PC-3 (cell line): Measurements from ENCODE around the gene TMEM201. TPM values are rescaled to one million over a fixed set of nuclear protein-coding genes. Genes with fewer than 3 reads are reported as not detected.

ENCODE experiments used
- ATAC-seq: fragments of 200-7000 bp; cut with Tn5 transposase; 2 replicates; pipeline ENCODE4 v1.9.1; 2020; ENCODE audit warnings: mild to moderate bottlenecking, moderate library complexity
- BruUV-seq: library from RNA; stranded (reverse); fragments of 400-500 nt; replicated peaks from 2 replicates; lab custom pipeline; 2021; lab: Mats Ljungman, UMichigan
- CTCF ChIA-PET: fragments of 300-600 bp; sonication (Branson Sonifier 250); formaldehyde crosslinking; loops from one replicate; lab custom pipeline; 2022; ENCODE audit warnings: antibody characterized with exemption; lab: Charles Lee
- POLR2A ChIA-PET: fragments of 300-600 bp; sonication (Branson Sonifier 250); formaldehyde crosslinking; loops from one replicate; lab custom pipeline; 2022; ENCODE audit warnings: antibody characterized with exemption; ENCODE audit not compliant: unreplicated experiment; lab: Charles Lee
- DNase-seq: peaks from one replicate; pipeline ENCODE4 v3.0.0-alpha.2; 2015
- H2AFZ ChIP-seq: fragments of 300-600 bp; sonication (generic); 2 replicates; pipeline ENCODE4 v1.6.0; 2016; ENCODE audit warnings: antibody characterized with exemption, low read length
- H3F3A ChIP-seq: fragments of 300-600 bp; sonication (generic); one replicate; pipeline ENCODE4 v1.6.0; 2017; ENCODE audit warnings: antibody characterized with exemption, low read length, control low read depth, mild to moderate bottlenecking; ENCODE audit not compliant: unreplicated experiment
- H3K27ac ChIP-seq: fragments of 300-600 bp; sonication (generic); 2 replicates; pipeline ENCODE4 v1.5.1; 2016; ENCODE audit warnings: mild to moderate bottlenecking, low read length
- H3K27me3 ChIP-seq: fragments of 300-600 bp; sonication (generic); 2 replicates; pipeline ENCODE4 v1.6.1; 2016; ENCODE audit warnings: low read length, mixed read lengths
- H3K36me3 ChIP-seq: fragments of 300-600 bp; sonication (generic); 2 replicates; pipeline ENCODE4 v1.6.1; 2016; ENCODE audit warnings: low read depth, mixed run types, low read length, mixed read lengths
- H3K4me1 ChIP-seq: fragments of 300-600 bp; sonication (generic); 2 replicates; pipeline ENCODE4 v1.5.1; 2016; ENCODE audit warnings: low read length; ENCODE audit not compliant: insufficient read depth
- H3K4me2 ChIP-seq: fragments of 300-600 bp; sonication (generic); 2 replicates; pipeline ENCODE4 v1.6.0; 2016; ENCODE audit warnings: low read length
- H3K4me3 ChIP-seq: fragments of 300-600 bp; sonication (generic); 2 replicates; pipeline ENCODE4 v1.5.1; 2016; ENCODE audit warnings: mild to moderate bottlenecking, low read length, mixed read lengths
- H3K79me2 ChIP-seq: fragments of 300-600 bp; sonication (generic); 2 replicates; pipeline ENCODE4 v1.6.1; 2017; ENCODE audit warnings: low read length, mixed read lengths
- H3K9ac ChIP-seq: fragments of 300-600 bp; sonication (generic); 2 replicates; pipeline ENCODE4 v1.6.0; 2016; ENCODE audit warnings: mild to moderate bottlenecking, low read length
- H3K9me2 ChIP-seq: fragments of 300-600 bp; sonication (generic); replicated peaks from 2 replicates; pipeline ENCODE4 v1.6.1; 2016; ENCODE audit warnings: mixed run types, low read length, mixed read lengths
- H3K9me3 ChIP-seq: fragments of 300-600 bp; sonication (generic); 2 replicates; pipeline ENCODE4 v1.6.1; 2016; ENCODE audit warnings: low read length, mixed read lengths
- H4K20me1 ChIP-seq: fragments of 300-600 bp; sonication (generic); 2 replicates; pipeline ENCODE4 v1.6.1; 2016; ENCODE audit warnings: low read length, mixed read lengths
- CTCF ChIP-seq: fragments of 300-600 bp; sonication (generic); conservative IDR thresholded peaks from 2 replicates; pipeline ENCODE4 v1.5.1; 2017; ENCODE audit warnings: antibody characterized with exemption, low read depth, mild to moderate bottlenecking, low read length
- EZH2 ChIP-seq: fragments of 300-600 bp; sonication (generic); IDR thresholded peaks from one replicate; pipeline ENCODE4 v1.6.1; 2017; ENCODE audit warnings: antibody characterized with exemption, mild to moderate bottlenecking, low read length; ENCODE audit not compliant: unreplicated experiment
- EZH2phosphoT487 ChIP-seq: fragments of 300-600 bp; sonication (generic); IDR thresholded peaks from 2 replicates; pipeline ENCODE4 v1.6.1; 2018; ENCODE audit warnings: mild to moderate bottlenecking, antibody characterized with exemption, low read length, borderline replicate concordance
- intact Hi-C: fragments of 100-400 bp; cut with micrococcal nuclease; formaldehyde crosslinking; loops from 2 replicates; pipeline ENCODE4 v1.9.0; 2023
- total RNA-seq: library from RNA; depleted of rRNA; stranded (reverse); fragments of >200 nt; gene quantifications from 2 replicates; pipeline ENCODE4 v1.2.3, GENCODE V29; 2014

Gene TMEM201
- total RNA-seq, 1 experiment from 2014 or later, result 13.8 TPM

DNA sequence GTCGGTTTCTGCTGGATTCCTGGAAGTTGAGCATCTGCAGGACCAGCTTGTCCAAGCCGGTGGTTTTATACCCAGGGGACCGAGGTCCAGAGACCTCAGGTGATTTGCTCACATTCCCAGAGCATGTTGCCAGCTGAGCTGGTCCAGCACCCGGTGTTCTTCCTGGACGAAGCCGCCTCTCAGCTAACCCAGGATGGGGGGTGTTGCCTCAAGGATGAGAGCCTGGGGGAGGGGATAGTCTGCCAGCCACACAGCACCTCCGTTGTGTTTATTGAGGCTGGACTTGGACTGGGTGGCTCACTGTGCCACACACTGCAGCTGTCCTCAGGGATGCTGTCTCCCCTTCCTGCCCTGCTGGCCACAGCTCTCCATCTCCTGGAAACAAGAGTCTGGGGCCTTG lies 1.5 kb downstream of the TMEM201 start:
- Histone ChIP-seq H3K4me3 (peak overlapping the region; percentile 92), H3K79me2 (peaks cover 62% of the 10 kb centered on the region), H3K9ac (no peak overlapping the region), H3K27ac (no peak overlapping the region), H3K9me3 (no peaks in the 10 kb centered on the region), H3K4me1 (peaks cover 6% of the 10 kb centered on the region; the same call in 1 of the 2 replicates), H2AFZ (no peak overlapping the region), H3K4me2 (peak overlapping the region; percentile 96), H4K20me1 (peaks cover 37% of the 10 kb centered on the region), H3F3A (no peaks in the 10 kb centered on the region), H3K36me3 (no peaks in the 10 kb centered on the region), H3K9me2 (no peaks in the 10 kb centered on the region), H3K27me3 (no peaks in the 10 kb centered on the region)
- BruUV-seq, result no TSS peak
- ChIA-PET CTCF (interaction anchor here (0.5 kb wide), 1 partner anchor 37 kb away, joined by 3 read pairs; no protein-coding TSS in a partner anchor), POLR2A (no interaction called here)
- TF ChIP-seq CTCF (no peak), EZH2 (no peak), EZH2phosphoT487 (no peak)
- ATAC-seq (no peak), DNase-seq (no peak)
- intact Hi-C loops, result no loop called here

DNA sequence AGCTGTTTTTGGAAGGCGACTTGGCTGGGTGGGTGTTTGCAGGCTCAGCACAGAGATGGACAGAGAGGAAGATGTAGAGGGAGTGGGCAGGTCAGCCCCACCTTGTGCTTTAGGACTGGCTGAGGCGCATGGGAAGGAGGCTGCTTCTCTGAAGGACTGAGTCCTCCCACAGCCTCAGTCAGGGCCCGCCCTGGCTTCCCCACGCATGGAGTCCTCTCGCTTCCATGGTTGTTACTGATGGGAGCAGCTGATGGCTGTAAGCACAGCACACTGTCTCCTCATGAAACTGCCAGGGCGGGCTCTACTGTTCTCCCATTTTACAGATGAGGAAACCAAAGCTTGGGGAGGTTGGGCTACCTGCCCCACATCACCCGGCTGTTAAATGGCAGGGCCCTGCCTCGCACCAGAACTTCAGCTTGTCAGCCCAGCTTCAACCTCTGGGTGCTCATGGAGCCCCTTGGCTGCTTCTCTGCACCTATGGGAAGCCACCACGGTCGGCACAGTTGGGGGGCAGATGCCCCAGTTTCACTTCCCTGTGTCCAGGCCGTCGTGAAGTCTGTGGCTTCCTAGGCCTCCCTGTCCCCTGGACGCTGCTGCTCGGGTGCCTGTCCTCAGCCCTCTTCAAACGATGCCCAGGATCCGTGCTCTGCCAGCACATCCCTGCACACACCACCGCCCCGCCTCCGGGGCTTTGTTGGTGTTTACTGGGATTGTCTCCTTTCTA lies 2.4 kb downstream of the TMEM201 start:
- BruUV-seq, result no TSS peak
- Histone ChIP-seq H3K79me2 (peaks cover 70% of the 10 kb centered on the region), H3K4me3 (0 out of 2 replicates have a peak overlapping the region, but pooled peaks have one; percentile 92), H4K20me1 (peaks cover 37% of the 10 kb centered on the region), H2AFZ (no peak overlapping the region), H3K4me2 (peak overlapping the region; percentile 96; the same call in 1 of the 2 replicates), H3K27ac (no peak overlapping the region), H3K4me1 (peaks cover 6% of the 10 kb centered on the region; the same call in 1 of the 2 replicates), H3F3A (no peaks in the 10 kb centered on the region), H3K9me2 (no peaks in the 10 kb centered on the region), H3K9me3 (no peaks in the 10 kb centered on the region), H3K27me3 (no peaks in the 10 kb centered on the region), H3K36me3 (no peaks in the 10 kb centered on the region), H3K9ac (no peak overlapping the region)
- TF ChIP-seq EZH2phosphoT487, result no peak
- TF ChIP-seq EZH2, result no peak
- TF ChIP-seq CTCF, result no peak
- DNase-seq (no peak), ATAC-seq (no peak)
- CTCF ChIA-PET, result no interaction called here
- POLR2A ChIA-PET, result no interaction called here
- intact Hi-C loops, result no loop called here
